ENCODE results near the gene HASPIN.

Gene HASPIN

GRCh38 chr17:3681565-3681964 is 42.1 kb upstream of the HASPIN start:
- FAIRE-seq = no peak
- DNase-seq (ENCODE audit: insufficient read length, low spot score) = no peak
- no peak for TF ChIP-seq CTCF (IDR thresholded peaks at IDR 0.05; ENCODE audit: insufficient read depth, missing control alignments)

- DNase-seq (ENCODE audit: insufficient read length, low spot score) (no peak), FAIRE-seq (no peak)
- no peak for TF ChIP-seq CTCF (IDR thresholded peaks at IDR 0.05; ENCODE audit: insufficient read depth, missing control alignments)
These were observed 41.7 kb upstream of the HASPIN start for GRCh38 chr17:3682033-3682432.

GRCh38 chr17:3683054-3683511 is 40.6 kb upstream of the HASPIN start:
- peak; percentile 64 for TF ChIP-seq CTCF (IDR thresholded peaks at IDR 0.05; ENCODE audit: insufficient read depth, missing control alignments)
- no peak for FAIRE-seq
- DNase-seq (ENCODE audit: insufficient read length, low spot score) = peak; percentile 97

- FAIRE-seq = no peak
- DNase-seq (ENCODE audit: insufficient read length, low spot score) = peak; percentile 64
- no peak for TF ChIP-seq CTCF (IDR thresholded peaks at IDR 0.05; ENCODE audit: insufficient read depth, missing control alignments)
These were observed 38.5 kb upstream of the HASPIN start for GRCh38 chr17:3685174-3685573.

- TF ChIP-seq CTCF (IDR thresholded peaks at IDR 0.05; ENCODE audit: insufficient read depth, missing control alignments) = no peak
- no peak for DNase-seq (ENCODE audit: insufficient read length, low spot score)
- FAIRE-seq = no peak
These were observed 35.6 kb upstream of the HASPIN start for GRCh38 chr17:3688027-3688553.

- TF ChIP-seq CTCF (IDR thresholded peaks at IDR 0.05; ENCODE audit: insufficient read depth, missing control alignments) = no peak
- FAIRE-seq (no peak), DNase-seq (ENCODE audit: insufficient read length, low spot score) (no peak)
These were observed 34.8 kb upstream of the HASPIN start for GRCh38 chr17:3688852-3689261.

- TF ChIP-seq CTCF (IDR thresholded peaks at IDR 0.05; ENCODE audit: insufficient read depth, missing control alignments) = no peak
- FAIRE-seq (no peak), DNase-seq (ENCODE audit: insufficient read length, low spot score) (no peak)
These were observed 34.2 kb upstream of the HASPIN start for GRCh38 chr17:3689262-3690093.

All from D721Med (cell line).